Adrenal gland (tissue), 12 donors: ENCODE measurements around the gene EBLN2. TPM values are rescaled to one million over a fixed set of nuclear protein-coding genes. Genes with fewer than 3 reads are reported as not detected.

Experiments
- DNase-seq, 7 donors: peaks; one replicate each; pipeline ENCODE4 v3.0.0-alpha.2; 2019 to 2020
- H3K27ac ChIP-seq, 5 donors: fragments of 200-600 bp; sonication (generic) in 4 of 5; 1 replicate in 3 of 5; 2 replicates in 2 of 5; pipeline versions ENCODE4 v1.5.1 to v1.8.0; 2016 to 2020; ENCODE audit warnings: mild to moderate bottlenecking in 1 of 5
- H3K27me3 ChIP-seq: fragments of 200-600 bp; 2 replicates; pipeline ENCODE4 v1.8.0; 2021
- H3K36me3 ChIP-seq, 2 donors: fragments of 200-600 bp; replicated peaks in 1 of 2; 1 replicate in 1 of 2; 2 replicates in 1 of 2; pipeline versions ENCODE4 v1.5.1 to v1.8.0; 2018 to 2022
- H3K4me1 ChIP-seq, 2 donors: fragments of 200-600 bp; replicated peaks in 1 of 2; 1 replicate in 1 of 2; 2 replicates in 1 of 2; pipeline versions ENCODE4 v1.5.1 to v1.8.0; 2018 to 2021
- H3K4me3 ChIP-seq, 4 donors: fragments of 200-600 bp; sonication (generic) in 3 of 4; one replicate each; pipeline ENCODE4 v1.5.1; 2016 to 2018
- H3K9me3 ChIP-seq, 3 donors: fragments of 200-600 bp; sonication (generic) in 1 of 3; replicated peaks in 1 of 3; 1 replicate in 2 of 3; 2 replicates in 1 of 3; pipeline versions ENCODE4 v1.5.1 to v1.8.0; 2016 to 2021
- POLR2A ChIP-seq, 2 donors: fragments of 450-650 bp; IDR thresholded peaks; one replicate each; pipeline ENCODE4 v1.6.1; 2017; ENCODE audit warnings: antibody characterized with exemption in 2 of 2, mild to moderate bottlenecking in 2 of 2, moderate library complexity in 1 of 2
- WGBS, 4 donors: extraction: QIAGEN DNeasy Blood & Tissue Kit in 2 of 4; methylation state at CpG; one replicate each; pipeline versions ENCODE4 v1.1.5 to v1.1.7; 2013 to 2017; 5-methylcytosine and 5-hydroxymethylcytosine counted together
- intact Hi-C, 2 donors: fragments of 100-400 bp; cut with DNase I; formaldehyde crosslinking; loops; one replicate each; pipeline versions ENCODE4 v1.14.1 to v1.15.0; 2022 to 2023
- polyA plus RNA-seq, 3 donors: library from polyadenylated mRNA; stranded (reverse); fragments of 200-250 nt in 2 of 3; fragments of 350-450 nt in 1 of 3; fragmentation: Illumina TruSeq in 1 of 3; extraction: RNeasy Lipid Tissue Mini Kit (QIAGEN cat#74804) in 1 of 3; gene quantifications; one replicate each; pipeline ENCODE4 v1.2.3, GENCODE V29; 2013 to 2014
- total RNA-seq, 9 donors: library from RNA; depleted of rRNA in 4 of 9; stranded (reverse); fragments of >200 nt in 4 of 9; fragments of 120-200 nt in 1 of 9; fragmentation: NEBNext Ultra II Directional in 1 of 9; extraction: Animal tissue kit (Norgen Biotek cat#: 25700) in 1 of 9; gene quantifications; one replicate each; pipeline versions ENCODE4 v1.1.0 to v1.2.4, GENCODE V29; 2013 to 2023
- TF ChIP-seq, protein P1 (sequence below), 6 experiments: fragments of 450-650 bp in 4 of 6; fragments of 200-600 bp in 2 of 6; sonication (generic) in 1 of 6; IDR thresholded peaks; 1 replicate in 5 of 6; 2 replicates in 1 of 6; pipeline versions ENCODE4 v1.5.1 to v1.8.0; 2016 to 2021; ENCODE audit warnings: antibody characterized with exemption in 6 of 6, mild to moderate bottlenecking in 2 of 6, moderate library complexity in 1 of 6
- donor health status: healthy with polysubstance abuse.
- donor health status: Bipolar disorder and iron deficiency.
- donor health status: DM: yes; HTN: yes; CAD: no.
- donor health status: DM: no; HTN: no; CAD: no.
- donor health status: DM: no; HTN: no; CAD: no.
- donor health status: DM: yes; HTN: yes; CAD: no.

The EBLN2 gene
- total and polyA plus RNA-seq, 12 donors = 0.27 to 8.9 (median 2.0) TPM

DNA sequence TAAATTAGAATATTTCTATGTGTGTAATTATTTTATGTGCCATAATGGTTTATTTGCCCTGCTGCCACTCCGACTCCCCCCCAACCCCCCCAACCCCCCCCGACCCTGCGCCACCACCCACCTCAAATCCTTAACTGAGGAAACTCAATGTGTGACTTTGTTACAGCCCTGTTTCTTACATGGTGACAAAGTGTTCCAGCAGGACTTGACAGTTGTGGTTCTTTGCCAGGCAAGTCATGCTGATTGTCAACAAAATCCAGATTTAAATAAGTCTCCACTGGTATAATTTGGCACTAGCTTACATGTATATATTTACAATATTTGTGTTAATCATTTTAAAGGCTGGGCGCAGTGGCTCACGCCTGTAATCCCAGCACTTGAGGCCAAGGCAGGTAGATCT, 7.7 kb downstream of the EBLN2 start:
- 95 to 98% (median 96%) methylated on average over 5 of the region's 5 CpGs for WGBS, 4 donors
- Histone ChIP-seq H3K27ac (no peak overlapping the region), H3K4me3 (no peak overlapping the region), H3K9me3 (no peaks in the 10 kb centered on the region), H3K36me3 (peaks cover 0 to 22% of the 10 kb centered on the region in 2 donors), H3K4me1 (no peaks in the 10 kb centered on the region), H3K27me3 (no peaks in the 10 kb centered on the region)
- no peak for DNase-seq
- intact Hi-C loops = no loop called here
- TF ChIP-seq, protein P1, sequence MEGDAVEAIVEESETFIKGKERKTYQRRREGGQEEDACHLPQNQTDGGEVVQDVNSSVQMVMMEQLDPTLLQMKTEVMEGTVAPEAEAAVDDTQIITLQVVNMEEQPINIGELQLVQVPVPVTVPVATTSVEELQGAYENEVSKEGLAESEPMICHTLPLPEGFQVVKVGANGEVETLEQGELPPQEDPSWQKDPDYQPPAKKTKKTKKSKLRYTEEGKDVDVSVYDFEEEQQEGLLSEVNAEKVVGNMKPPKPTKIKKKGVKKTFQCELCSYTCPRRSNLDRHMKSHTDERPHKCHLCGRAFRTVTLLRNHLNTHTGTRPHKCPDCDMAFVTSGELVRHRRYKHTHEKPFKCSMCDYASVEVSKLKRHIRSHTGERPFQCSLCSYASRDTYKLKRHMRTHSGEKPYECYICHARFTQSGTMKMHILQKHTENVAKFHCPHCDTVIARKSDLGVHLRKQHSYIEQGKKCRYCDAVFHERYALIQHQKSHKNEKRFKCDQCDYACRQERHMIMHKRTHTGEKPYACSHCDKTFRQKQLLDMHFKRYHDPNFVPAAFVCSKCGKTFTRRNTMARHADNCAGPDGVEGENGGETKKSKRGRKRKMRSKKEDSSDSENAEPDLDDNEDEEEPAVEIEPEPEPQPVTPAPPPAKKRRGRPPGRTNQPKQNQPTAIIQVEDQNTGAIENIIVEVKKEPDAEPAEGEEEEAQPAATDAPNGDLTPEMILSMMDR (IDR thresholded peaks at IDR 0.05) = no peak
- TF ChIP-seq POLR2A (IDR thresholded peaks at IDR 0.05) = no peak

DNA sequence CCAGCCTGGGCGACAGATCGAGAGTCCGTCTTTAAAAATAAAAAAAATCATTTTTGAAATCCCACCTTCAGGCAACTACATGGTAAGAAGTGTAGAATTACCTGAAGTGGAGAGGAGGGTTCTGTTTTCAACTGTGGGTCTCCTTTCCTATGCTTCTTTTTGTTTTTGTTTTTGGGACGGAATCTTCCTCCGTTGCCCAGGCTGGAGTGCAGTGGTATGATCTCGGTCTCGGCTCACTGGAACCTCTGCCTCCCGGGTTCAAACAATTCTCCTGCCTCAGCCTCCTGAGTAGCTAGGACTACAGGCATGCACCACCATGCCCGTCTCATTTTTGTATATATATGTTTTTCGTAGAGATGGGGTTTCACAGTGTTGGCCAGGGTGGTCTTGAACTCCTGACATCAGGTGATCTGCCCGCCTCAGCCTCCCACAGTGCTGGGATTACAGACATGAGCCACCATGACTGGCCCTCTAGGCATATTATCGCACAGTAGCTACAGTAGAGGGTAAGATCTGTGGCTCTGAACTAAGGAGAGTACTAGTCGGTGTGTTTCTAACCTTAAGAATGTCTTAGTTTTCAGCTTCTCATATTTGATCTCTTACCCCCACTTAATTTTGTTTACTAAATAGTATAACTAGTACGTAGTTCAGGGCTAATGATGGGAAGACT, 8.5 kb downstream of the EBLN2 start:
- H3K4me3 ChIP-seq = no peak overlapping the region
- intact Hi-C loops = no loop called here
- 89 to 96% (median 91%) methylated on average over 14 of the region's 14 CpGs for WGBS, 4 donors

DNA sequence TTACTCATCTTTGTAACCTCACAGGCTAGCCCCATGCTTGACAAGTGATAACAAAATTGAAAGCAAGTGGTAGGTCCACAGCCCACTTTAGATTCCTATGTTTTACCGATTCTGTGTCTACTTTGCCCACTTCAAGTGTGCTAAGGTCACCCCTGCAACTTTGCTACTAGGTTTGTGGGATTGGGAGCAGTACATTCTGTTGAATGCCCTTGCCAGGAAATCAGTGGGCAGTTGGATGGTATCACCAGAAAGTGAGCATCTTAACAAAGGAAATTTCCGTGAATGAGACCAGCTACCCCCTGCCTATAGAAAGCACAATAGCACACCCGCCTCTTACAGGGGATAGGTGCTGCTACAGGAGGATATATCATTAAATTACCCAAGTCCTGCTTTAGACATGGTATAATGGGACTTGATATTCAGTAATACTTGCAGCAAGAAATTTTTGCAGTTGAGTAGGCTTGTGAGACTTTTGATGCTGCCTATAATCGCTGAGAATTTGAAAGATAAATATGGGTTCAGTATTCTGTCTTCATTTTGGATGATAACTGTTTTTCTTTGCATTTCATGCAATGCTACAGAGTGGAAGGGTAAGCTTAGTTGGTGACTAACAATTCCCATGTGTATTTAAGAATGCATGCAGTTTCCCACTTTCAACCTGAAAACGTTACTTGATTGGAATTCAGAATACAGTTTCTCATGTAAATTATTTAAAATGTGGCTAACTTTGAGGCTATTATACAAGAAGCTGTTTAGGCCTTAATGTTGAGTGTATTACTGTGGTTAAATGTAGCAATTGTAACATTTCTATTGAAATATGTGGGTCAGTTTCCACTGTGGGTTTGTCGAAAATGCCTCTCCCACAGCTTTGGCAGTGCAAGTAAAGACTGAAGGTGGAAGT, 9.5 kb downstream of the EBLN2 start:
- no peaks in the 10 kb centered on the region for H3K9me3 ChIP-seq
- peaks cover 0 to 6% of the 10 kb centered on the region in 2 donors for H3K36me3 ChIP-seq
- no peaks in the 10 kb centered on the region for H3K27me3 ChIP-seq
- no peak for TF ChIP-seq POLR2A (IDR thresholded peaks at IDR 0.05)
- TF ChIP-seq, protein P1 (IDR thresholded peaks at IDR 0.05) = no peak
- no peak overlapping the region for H3K4me3 ChIP-seq
- no peak overlapping the region for H3K27ac ChIP-seq
- H3K4me1 ChIP-seq = no peaks in the 10 kb centered on the region
- no peak for DNase-seq
- intact Hi-C loops = no loop called here
- WGBS, 4 donors = 62 to 70% (median 66%) methylated on average over 6 of the region's 6 CpGs

More for the DNA sequence above, 8.5 kb downstream of the EBLN2 start:
- Histone ChIP-seq H3K9me3 (no peaks in the 10 kb centered on the region), H3K27ac (no peak overlapping the region), H3K27me3 (no peaks in the 10 kb centered on the region), H3K4me1 (no peaks in the 10 kb centered on the region), H3K36me3 (peaks cover 0 to 15% of the 10 kb centered on the region in 2 donors)
- DNase-seq = no peak
- TF ChIP-seq POLR2A (IDR thresholded peaks at IDR 0.05) = no peak
- TF ChIP-seq, protein P1 (IDR thresholded peaks at IDR 0.05) = no peak

DNA sequence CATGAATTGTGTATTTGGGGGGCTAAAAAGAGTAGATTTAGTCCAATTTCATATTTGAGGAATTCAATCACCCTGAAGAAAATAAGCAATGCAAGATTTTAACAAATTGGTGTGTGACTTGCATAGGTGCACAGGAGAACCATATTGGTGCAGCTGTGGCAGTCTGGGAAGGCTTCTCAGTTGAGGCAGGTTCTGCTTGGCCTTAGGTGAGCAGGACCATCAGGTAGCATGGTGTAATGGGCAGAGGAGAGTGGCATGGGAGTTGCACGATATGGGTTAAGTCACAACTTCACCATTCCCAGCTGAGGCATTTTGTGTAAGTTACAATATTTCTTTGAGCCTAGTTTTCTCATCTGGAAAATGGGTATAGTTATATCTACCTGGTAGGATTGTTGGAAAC, 10.5 kb downstream of the EBLN2 start:
- Histone ChIP-seq H3K27me3 (no peaks in the 10 kb centered on the region), H3K27ac (no peak overlapping the region), H3K36me3 (no peaks in the 10 kb centered on the region), H3K9me3 (no peaks in the 10 kb centered on the region), H3K4me1 (no peaks in the 10 kb centered on the region), H3K4me3 (no peak overlapping the region)
- TF ChIP-seq POLR2A (IDR thresholded peaks at IDR 0.05) = no peak
- TF ChIP-seq, protein P1 (IDR thresholded peaks at IDR 0.05) = no peak
- intact Hi-C loops = no loop called here
- WGBS, 4 donors = 89 to 100% (median 93%) methylated on average over 1 of the region's 1 CpG
- DNase-seq = no peak
